Measurements from ENCODE around the gene NPAS1. TPM values are rescaled to one million over a fixed set of nuclear protein-coding genes. Genes with fewer than 3 reads are reported as not detected.

NPAS1 gene
- total RNA-seq, 2 experiments from 2014 or later: 3.4 to 8.4 TPM

- H3K4me3 ChIP-seq (ENCODE audit: low read depth, low read length, poor library complexity, severe bottlenecking): no peak overlapping the region
- peaks cover 12% of the 10 kb centered on the region for H3K36me3 ChIP-seq (ENCODE audit: insufficient read depth, low read length)
- no peak overlapping the region for H3K27ac ChIP-seq (ENCODE audit: low read depth, low read length, poor library complexity, severe bottlenecking)
- H2AFZ ChIP-seq (ENCODE audit: low read length): no peak overlapping the region
- no peak for DNase-seq (ENCODE audit: low spot score)
- H3K4me1 ChIP-seq (ENCODE audit: insufficient read depth, low read length, poor library complexity, severe bottlenecking): peaks cover 12% of the 10 kb centered on the region
- BruUV-seq (replicated peaks): no TSS peak
- intact Hi-C loops (cut with micrococcal nuclease; ENCODE audit: unreplicated experiment): no loop called here
- H3K79me2 ChIP-seq (ENCODE audit: insufficient read depth, low read depth, low read length): peaks cover 12% of the 10 kb centered on the region; the same call in 1 of the 2 replicates
- H4K20me1 ChIP-seq (ENCODE audit: insufficient read depth, low read length): no peaks in the 10 kb centered on the region
- ChIA-PET CTCF (ENCODE audit: unreplicated experiment) (no interaction called here), POLR2A (interaction anchor here (0.5 kb wide), 1 partner anchor 570 kb away, joined by 3 read pairs; no protein-coding TSS in a partner anchor)
- no peaks in the 10 kb centered on the region for H3K9me2 ChIP-seq (ENCODE audit: insufficient read depth, low read length)
- H3K9me3 ChIP-seq (ENCODE audit: low read length): no peaks in the 10 kb centered on the region
- H3K4me2 ChIP-seq (ENCODE audit: low read length): no peak overlapping the region
- TF ChIP-seq EZH2phosphoT487 (IDR thresholded peaks at IDR 0.05; ENCODE audit: borderline replicate concordance, low read depth, low read length): no peak
- no peak for TF ChIP-seq CTCF (conservative IDR thresholded peaks at IDR 0.05; ENCODE audit: low read length)
These were observed 25.6 kb downstream of the NPAS1 start for GRCh38 chr19:47044946-47045866.

- Histone ChIP-seq H3K9me3 (ENCODE audit: low read length) (no peaks in the 10 kb centered on the region), H2AFZ (ENCODE audit: low read length) (no peak overlapping the region), H3K36me3 (ENCODE audit: insufficient read depth, low read length) (peaks cover 12% of the 10 kb centered on the region), H3K4me2 (ENCODE audit: low read length) (no peak overlapping the region), H3K4me1 (ENCODE audit: insufficient read depth, low read length, poor library complexity, severe bottlenecking) (peaks cover 12% of the 10 kb centered on the region), H3K9me2 (ENCODE audit: insufficient read depth, low read length) (no peaks in the 10 kb centered on the region), H3K79me2 (ENCODE audit: insufficient read depth, low read depth, low read length) (peaks cover 12% of the 10 kb centered on the region; the same call in 1 of the 2 replicates), H3K27ac (ENCODE audit: low read depth, low read length, poor library complexity, severe bottlenecking) (no peak overlapping the region), H3K4me3 (ENCODE audit: low read depth, low read length, poor library complexity, severe bottlenecking) (no peak overlapping the region), H4K20me1 (ENCODE audit: insufficient read depth, low read length) (no peaks in the 10 kb centered on the region)
- intact Hi-C loops (cut with micrococcal nuclease; ENCODE audit: unreplicated experiment): no loop called here
- no peak for TF ChIP-seq EZH2phosphoT487 (IDR thresholded peaks at IDR 0.05; ENCODE audit: borderline replicate concordance, low read depth, low read length)
- TF ChIP-seq CTCF (conservative IDR thresholded peaks at IDR 0.05; ENCODE audit: low read length): no peak
- no peak for DNase-seq (ENCODE audit: low spot score)
- ChIA-PET POLR2A (no interaction called here), CTCF (ENCODE audit: unreplicated experiment) (no interaction called here)
- BruUV-seq (replicated peaks): TSS peak; percentile 57
These were observed 26.3 kb downstream of the NPAS1 start for GRCh38 chr19:47045867-47046470.

All from OCI-LY7 (cell line).